Activated CD4-positive, alpha-beta T cell treated with anti-CD3 and anti-CD28 coated beads for 48 hours (primary cell): ENCODE data around the gene CORO1C.

Experiments
- DNase-seq: peaks from one replicate; pipeline ENCODE4 v3.0.0-alpha.2; 2020

Gene CORO1C

GRCh38 chr12:108696111-108696995 lies 35.0 kb downstream of the CORO1C start:
- DNase-seq: peak; percentile 56

GRCh38 chr12:108694812-108695278 lies 36.5 kb downstream of the CORO1C start:
- DNase-seq: peak; percentile 51

- DNase-seq: no peak
These were observed 37.6 kb downstream of the CORO1C start for GRCh38 chr12:108693751-108694150.

GRCh38 chr12:108693186-108693730 lies 38.1 kb downstream of the CORO1C start:
- no peak for DNase-seq

- no peak for DNase-seq
These were observed 39.1 kb downstream of the CORO1C start for GRCh38 chr12:108691998-108692808.

DNA sequence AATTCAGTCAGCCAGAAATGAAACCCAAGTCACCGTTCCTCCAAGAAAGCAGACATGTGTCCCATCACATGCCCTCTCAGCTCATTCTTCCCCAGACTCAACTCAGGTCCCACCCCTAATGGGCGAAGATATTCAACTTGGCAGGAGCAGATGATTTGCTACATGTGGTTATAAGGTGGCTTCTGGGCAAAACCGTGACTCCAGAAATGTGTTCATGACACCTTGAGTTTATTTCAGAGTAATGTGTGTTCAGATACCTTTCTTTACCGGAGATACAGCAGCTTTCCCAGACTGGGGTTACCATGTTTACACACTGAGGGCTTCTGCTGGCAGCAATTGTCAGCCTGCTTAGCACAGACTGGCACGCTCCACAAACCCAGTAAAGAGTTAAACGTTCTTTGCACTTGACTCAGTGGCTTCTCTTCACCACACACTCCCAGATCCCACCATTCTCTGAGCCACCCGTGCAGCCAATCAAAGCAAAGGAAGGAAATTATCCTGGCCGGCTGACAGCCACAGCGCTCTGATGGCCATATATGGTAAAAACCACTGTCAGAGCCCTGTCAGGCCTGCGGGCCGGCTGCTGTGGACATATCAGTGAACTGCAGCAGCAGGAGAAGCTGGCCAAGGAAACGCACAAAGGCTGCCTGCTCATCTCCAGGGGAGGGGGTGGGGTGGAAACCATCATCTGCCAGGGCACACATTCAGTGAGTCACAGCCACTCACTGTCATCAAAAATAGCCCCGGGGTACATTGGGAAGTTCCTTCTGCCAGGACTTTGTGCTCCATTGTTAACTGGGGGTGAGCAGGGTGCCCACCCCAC lies 39.9 kb downstream of the CORO1C start:
- DNase-seq: peak; percentile 89

DNA sequence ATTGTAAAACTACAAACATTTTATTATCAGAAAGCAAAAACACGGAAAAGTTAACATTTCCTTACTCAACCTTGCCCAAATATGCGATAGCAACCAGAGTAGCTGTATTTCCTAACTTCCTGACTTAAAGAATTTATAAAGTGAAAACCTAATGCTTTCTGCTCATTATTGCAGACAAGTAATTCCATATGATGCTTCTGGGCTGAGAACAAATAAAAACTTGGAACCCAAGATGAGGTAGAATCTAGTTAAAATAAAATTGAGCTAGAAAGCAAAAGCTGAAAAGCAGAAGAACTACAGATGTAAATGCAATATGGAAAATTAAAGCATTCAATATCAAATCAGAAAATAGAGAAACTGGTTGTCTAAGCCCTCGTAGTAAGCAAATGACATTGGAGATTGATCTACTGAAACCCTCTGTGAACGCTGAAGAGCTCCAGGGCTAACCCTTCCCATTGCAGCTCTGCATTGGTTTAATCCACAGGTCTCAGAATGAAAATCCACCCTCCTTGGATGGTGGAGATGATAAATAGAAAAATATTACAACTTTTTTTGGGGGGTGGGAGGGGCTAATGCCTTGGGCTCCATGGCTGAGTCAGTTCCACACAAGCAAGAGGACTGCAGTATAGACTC lies 40.7 kb downstream of the CORO1C start:
- no peak for DNase-seq

GRCh38 chr12:108690191-108690518 lies 41.2 kb downstream of the CORO1C start:
- no peak for DNase-seq

- peak; percentile 55 for DNase-seq
These were observed 41.8 kb downstream of the CORO1C start for GRCh38 chr12:108689314-108690190.

GRCh38 chr12:108686780-108687179 lies 44.5 kb downstream of the CORO1C start:
- no peak for DNase-seq

GRCh38 chr12:108685469-108686260 lies 45.7 kb downstream of the CORO1C start:
- DNase-seq: no peak

DNA sequence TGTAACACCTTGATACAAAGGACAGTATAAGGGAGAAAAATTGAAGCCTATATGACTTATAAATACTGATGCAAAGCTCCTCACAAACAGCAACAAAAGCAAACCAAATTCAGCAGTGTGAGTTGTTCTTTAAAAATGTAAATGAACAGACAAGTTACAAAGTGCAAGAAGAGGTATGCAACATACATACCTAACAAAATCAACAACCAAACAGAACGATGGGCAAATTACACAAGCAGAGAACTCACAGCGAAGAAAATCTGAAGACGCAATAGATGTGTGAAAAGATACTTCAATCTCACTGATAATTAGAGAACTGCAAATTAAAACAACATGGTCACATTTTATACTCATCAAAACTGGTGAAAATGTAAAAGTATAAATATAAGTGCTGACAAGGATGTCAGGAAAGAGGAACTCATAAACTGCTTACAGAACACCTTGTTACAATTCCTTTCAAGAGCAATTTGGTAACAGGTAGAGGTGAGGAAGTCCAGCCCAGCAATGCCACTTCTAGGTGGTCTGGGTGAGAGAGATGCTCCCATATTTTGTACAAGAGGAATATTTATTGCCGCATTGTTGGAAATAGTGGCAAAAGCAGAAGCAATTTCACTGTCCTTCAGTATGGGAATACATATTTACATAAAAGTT lies 47.3 kb downstream of the CORO1C start:
- no peak for DNase-seq

DNA sequence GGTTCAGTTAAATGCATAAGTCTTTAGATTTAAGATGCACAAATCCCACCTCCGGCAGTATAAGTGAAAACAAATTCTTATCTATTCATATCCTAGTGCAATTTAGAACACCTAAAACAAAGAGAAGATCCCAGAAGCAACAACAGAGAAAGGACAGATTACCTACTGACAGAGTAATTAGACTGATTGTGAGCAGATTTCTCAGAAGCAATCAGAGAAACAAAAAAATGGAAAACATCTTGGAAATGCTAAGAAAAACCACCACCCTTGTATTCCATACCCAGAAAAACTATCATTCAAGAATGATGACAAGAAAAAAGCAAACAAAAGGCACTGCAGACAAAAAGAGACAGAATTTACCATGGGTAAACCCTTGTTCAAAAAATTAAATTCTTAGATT lies 50.0 kb downstream of the CORO1C start:
- no peak for DNase-seq

DNA sequence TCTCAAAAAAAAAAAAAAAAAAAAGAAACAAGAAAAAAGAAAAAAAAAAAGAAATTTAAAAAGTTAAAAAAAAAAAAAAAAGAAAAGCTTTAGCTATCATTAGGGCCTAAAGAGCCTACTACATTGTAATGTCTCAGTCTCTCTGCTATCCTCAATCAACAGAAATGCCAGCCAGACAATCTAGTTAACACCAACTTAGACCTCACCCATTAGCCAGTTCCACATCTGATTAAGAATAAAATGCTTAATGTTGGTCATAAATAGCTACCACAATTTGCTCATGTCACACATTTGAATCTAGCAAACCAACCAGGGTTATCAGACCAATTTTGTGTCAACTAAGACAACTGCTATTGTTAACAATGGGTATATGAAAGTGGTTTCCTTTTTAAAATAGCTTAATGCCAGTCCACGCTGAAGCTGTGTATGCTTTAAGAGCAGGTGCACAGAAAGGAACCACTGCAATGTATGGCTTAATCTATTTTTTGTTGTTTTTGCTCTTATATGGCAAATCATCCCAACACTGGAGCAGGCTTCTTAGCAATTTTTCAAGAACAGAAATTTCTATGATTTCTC lies 52.1 kb downstream of the CORO1C start:
- DNase-seq: no peak

- DNase-seq: no peak
These were observed 53.1 kb downstream of the CORO1C start for GRCh38 chr12:108678104-108678730.

DNA sequence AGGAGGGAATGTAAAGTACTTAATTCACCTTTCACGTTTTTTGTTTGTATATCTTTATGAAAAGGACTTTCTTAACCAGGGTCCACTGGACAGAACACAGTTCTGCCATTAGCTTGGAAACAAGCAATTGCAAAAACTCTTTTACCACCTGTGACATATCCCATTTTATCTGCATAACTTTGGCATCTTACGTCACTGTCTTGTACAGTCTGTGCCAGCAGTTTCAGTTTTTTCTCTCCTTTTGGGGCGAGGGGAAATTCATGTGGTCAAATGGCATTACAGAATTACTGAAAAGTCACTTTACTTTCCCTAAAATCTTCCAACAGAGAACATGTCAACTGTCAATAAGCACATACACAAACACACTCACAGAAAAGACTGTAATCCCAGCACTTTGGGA lies 53.9 kb downstream of the CORO1C start:
- no peak for DNase-seq

DNA sequence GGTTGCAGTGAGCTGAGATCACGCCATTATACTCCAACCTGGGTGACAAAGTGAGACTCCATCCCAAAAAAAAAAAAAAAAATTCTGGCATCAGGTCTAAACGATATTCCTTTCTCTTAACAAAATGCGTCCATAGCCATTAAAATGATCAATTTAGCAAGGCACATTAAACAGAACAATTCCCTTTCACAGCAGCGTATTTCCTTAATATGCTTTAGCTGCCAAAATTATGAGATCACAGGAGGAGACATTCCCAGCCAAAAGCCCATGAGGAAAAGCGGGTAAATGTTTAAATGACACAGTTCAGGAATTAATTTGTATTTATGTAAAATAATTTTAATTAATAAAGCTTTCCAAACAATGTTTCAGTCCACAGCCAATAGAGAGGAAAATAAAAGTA lies 54.6 kb downstream of the CORO1C start:
- no peak for DNase-seq

- DNase-seq: no peak
These were observed 55.5 kb downstream of the CORO1C start for GRCh38 chr12:108675792-108676191.

DNA sequence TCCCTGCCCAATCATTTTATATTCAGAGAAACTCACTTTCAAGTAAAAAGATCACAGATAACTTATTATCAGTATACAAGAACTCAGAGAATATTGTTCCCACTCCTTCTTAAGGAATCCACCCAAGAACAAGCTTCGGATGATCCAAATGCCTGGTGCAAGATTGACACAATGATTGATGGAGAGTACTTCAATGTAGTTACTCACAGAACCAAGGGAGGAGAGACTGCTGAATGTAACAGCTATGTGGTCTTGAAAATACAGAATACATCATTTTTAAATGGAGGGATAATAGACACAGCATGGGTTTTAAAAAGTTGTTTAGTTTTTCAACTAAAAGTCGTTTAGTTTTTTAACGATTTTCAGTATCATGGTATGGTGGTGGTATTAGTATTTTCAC lies 59.3 kb downstream of the CORO1C start:
- no peak for DNase-seq
